IMR-90 (cell line): Measurements from ENCODE around the gene SNX30.

Source experiments
- BHLHE40 ChIP-seq: fragments of 150-350 bp; IDR thresholded peaks from 2 replicates; pipeline ENCODE4 v1.6.1; 2016; ENCODE audit warnings: mild to moderate bottlenecking, low read depth, low read length
- CEBPB ChIP-seq: IDR thresholded peaks from 2 replicates; pipeline ENCODE4 v1.6.1; 2012; ENCODE audit warnings: low read depth, low read length, improper control_type of control experiment
- CTCF ChIP-seq: conservative IDR thresholded peaks from 2 replicates; pipeline ENCODE4 v1.5.1; 2012; ENCODE audit warnings: mild to moderate bottlenecking, low read depth, low read length, improper control_type of control experiment
- ELK1 ChIP-seq: fragments of 150-350 bp; IDR thresholded peaks from 2 replicates; pipeline ENCODE4 v1.6.1; 2016; ENCODE audit warnings: low read depth, mild to moderate bottlenecking, low read length, moderate library complexity, borderline replicate concordance
- MAFK ChIP-seq: IDR thresholded peaks from 2 replicates; pipeline ENCODE4 v1.6.1; 2012; ENCODE audit warnings: low read depth, low read length, improper control_type of control experiment
- MXI1 ChIP-seq: IDR thresholded peaks from 2 replicates; pipeline ENCODE4 v1.6.1; 2012; ENCODE audit warnings: low read depth, mild to moderate bottlenecking, low read length, moderate library complexity, borderline replicate concordance
- NFE2L2 ChIP-seq: fragments of 150-350 bp; IDR thresholded peaks from 2 replicates; pipeline ENCODE4 v1.6.1; 2016; ENCODE audit warnings: low read depth, mild to moderate bottlenecking, low read length
- POLR2A ChIP-seq: IDR thresholded peaks from 2 replicates; pipeline ENCODE4 v1.6.1; 2012; ENCODE audit warnings: mild to moderate bottlenecking, low read depth, low read length

DNA sequence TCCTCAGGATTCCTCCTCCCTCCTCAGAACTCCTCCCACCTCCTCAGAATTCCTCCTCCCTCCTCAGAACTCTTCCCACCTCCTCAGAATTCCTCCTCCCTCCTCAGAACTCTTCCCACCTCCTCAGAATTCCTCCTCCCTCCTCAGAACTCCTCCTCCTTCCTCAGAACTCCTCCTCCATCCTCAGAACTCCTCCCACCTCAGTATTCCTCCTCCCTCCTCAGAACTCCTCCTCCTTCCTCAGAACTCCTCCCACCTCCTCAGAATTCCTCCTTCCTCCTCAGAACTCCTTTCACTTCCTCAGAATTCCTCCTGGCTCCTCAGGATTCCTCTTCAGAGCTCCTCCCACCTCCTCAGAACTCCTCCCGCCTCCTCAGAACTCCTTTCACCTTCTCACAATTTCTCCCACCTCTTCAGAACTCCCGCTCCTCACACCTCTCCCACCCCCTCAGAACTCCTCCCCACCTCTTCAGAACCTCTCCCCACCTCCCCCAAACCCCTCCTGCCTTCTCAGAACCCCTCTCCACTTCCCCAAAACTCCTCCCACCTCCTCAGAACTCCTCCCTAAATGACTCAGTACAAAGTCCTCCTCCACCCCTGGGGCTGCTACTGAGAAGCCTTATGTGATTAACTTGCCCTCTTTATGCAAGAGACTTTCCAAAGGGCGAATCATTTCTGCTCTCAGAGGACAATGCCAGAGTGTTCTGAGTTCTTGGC is 116.9 kb downstream of the SNX30 start:
- TF ChIP-seq CTCF (no peak), BHLHE40 (no peak), MAFK (no peak), POLR2A (0 out of 2 replicates have a peak, but pooled peaks have one; percentile 21), CEBPB (peak; percentile 69; the same call in 1 of the 2 replicates), MXI1 (no peak), ELK1 (no peak), NFE2L2 (no peak)
